Right ventricle myocardium inferior (tissue), 1 donor: ENCODE results near the gene BPGM. TPM values are rescaled to one million over a fixed set of nuclear protein-coding genes. Genes with fewer than 3 reads are reported as not detected.
"Not testable (repeated sequence)": the region's sequence is repeated elsewhere in the genome, so short reads cannot be mapped to it uniquely, and the experiment has no call there.

Experiments used
- ATAC-seq: fragments of 200-7000 bp; cut with Tn5 transposase; one replicate; pipeline ENCODE4 v1.9.1; 2020; ENCODE audit warnings: mild to moderate bottlenecking, moderate library complexity
- DNase-seq: peaks from one replicate; pipeline ENCODE4 v3.0.0; 2021; ENCODE audit errors: missing footprints
- intact Hi-C: fragments of 100-400 bp; cut with DNase I; formaldehyde crosslinking; loops from one replicate; pipeline ENCODE4 v1.11.0; 2022
- total RNA-seq: library from RNA; stranded (reverse); fragmentation: NEBNext Ultra II Directional; extraction: Animal tissue kit (Norgen Biotek cat#: 25700); gene quantifications from one replicate; pipeline ENCODE4 v1.2.1, GENCODE V29; 2021
- donor health status: DM: no; HTN: yes; CAD: no; lungs with severe emphysema.

BPGM gene
- total RNA-seq, 1 donor from 2014 or later, result 14.0 TPM

DNA sequence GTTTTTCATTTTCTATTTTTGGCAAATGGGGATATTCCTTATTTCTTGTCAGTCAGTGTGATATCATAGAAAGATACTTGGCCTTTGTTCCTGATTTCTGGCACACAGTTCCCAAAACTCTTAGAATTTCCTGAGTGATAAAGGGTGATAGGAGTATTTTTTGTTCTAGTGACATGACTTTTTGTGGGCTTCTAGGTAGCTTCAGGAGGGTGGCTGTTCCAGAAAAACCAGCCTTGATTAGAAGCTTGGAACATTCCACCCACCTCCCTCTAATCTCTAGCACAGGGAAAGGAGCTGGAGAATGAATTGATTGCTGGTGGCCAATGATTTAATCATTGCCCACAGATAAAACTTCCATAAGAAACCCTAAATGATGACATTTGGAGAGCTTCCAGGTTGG is 17.2 kb upstream of the BPGM start:
- no peak for DNase-seq
- intact Hi-C loops, result no loop called here
- ATAC-seq, result no peak

GRCh38 chr7:134630237-134630636 is 16.4 kb upstream of the BPGM start:
- intact Hi-C loops, result loop anchor here (5.0 kb wide), 1 partner anchor 317 kb away; no protein-coding TSS in a partner anchor
- no peak for ATAC-seq
- no peak for DNase-seq

GRCh38 chr7:134630893-134631292 is 15.8 kb upstream of the BPGM start:
- intact Hi-C loops, result loop anchor here (5.0 kb wide), 1 partner anchor 316 kb away; no protein-coding TSS in a partner anchor
- DNase-seq, result no peak
- no peak for ATAC-seq

DNA sequence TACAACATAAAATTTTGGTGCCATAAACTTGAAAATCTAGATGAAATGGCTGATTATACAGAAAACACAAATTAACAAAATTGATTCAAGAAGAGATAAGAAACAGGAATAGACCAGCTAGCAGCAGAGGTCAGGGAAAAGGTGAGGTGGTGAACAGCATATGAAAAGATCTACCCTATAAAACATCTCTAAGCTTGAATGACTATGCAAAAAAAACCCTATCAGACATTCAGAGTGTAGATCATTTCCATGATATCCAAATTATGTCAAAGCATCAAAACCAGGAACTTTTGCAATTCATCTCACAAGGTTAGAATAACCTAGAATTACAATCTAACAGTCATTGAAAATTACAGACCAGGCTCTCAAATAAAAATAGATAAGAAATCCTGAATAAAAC is 14.6 kb upstream of the BPGM start:
- no peak for DNase-seq
- intact Hi-C loops, result loop anchor here (5.0 kb wide), 1 partner anchor 315 kb away; no protein-coding TSS in a partner anchor
- ATAC-seq, result no peak

DNA sequence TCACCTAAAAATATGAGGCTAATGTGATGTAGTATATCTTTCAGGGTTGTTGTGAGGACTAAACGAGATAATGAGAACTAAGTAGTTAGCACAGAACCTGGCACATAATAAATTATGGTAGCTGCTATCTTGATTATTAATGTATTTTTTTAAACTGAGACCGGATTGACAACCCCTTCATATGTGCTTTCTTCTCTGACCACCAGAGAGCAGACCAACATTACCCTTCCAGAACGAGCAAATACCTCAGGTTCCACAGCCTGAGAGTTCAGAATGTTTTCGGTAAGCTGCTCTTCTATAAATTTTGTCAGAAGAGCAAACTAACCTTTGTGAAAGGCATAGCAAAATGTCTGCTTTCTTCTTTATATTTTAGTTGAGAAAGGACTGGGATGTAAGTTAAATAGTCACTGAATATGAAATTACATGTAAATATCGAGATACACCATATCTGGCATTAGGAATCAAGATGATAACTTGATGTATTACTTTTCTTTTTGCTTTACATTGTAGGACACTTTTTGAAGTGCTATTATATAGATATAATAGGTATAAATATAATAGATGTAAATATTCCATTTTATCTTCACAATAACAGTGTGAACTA is 13.6 kb upstream of the BPGM start:
- intact Hi-C loops, result loop anchor here (5.0 kb wide), 1 partner anchor 314 kb away; no protein-coding TSS in a partner anchor
- no peak for DNase-seq
- no peak for ATAC-seq

- DNase-seq (no peak), ATAC-seq (no peak)
- intact Hi-C loops, result no loop called here
These were observed 10.6 kb upstream of the BPGM start for GRCh38 chr7:134636008-134636449.

- intact Hi-C loops, result no loop called here
- ATAC-seq (no peak), DNase-seq (no peak)
These were observed 9.2 kb upstream of the BPGM start for GRCh38 chr7:134637441-134637840.

DNA sequence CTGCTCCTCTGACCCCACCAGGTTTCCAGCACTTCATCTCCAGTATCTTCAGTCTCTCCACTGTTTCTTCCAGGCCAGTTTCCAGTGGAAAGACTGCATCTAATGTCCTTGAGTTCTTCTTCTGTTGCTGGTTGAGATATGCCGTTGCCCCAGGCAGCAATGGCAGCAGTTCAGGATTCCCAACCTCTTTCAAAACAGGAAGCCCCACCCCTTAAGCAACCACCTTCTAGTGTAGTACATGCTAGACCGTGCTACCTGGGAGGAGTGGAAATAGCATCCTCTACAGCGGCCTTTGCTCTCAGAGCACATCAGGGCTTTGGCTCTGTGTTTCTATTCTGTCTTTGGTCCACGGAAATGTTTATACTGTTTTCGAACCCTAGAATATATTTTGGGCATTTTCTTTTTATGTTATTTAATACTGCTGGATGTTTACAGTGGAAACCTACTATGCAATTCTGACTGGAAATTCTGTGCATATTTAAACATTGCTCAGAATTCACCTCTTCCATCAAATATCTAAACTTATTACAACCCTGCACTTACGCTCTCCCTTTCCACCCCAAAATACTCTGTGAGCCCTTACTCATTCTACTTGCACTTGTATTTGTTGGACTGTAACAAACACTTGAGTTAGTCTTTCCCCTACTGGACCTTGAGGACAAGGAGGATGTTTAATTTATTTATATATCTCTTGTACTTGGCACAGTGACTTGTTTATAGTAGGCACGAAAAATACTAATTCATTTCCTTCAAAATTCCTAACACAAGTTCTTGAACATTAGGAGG is 8.5 kb upstream of the BPGM start:
- no peak for DNase-seq
- ATAC-seq, result no peak
- intact Hi-C loops, result no loop called here

- ATAC-seq (no peak), DNase-seq (no peak)
- intact Hi-C loops, result no loop called here
These were observed 7.6 kb upstream of the BPGM start for GRCh38 chr7:134639061-134639460.

DNA sequence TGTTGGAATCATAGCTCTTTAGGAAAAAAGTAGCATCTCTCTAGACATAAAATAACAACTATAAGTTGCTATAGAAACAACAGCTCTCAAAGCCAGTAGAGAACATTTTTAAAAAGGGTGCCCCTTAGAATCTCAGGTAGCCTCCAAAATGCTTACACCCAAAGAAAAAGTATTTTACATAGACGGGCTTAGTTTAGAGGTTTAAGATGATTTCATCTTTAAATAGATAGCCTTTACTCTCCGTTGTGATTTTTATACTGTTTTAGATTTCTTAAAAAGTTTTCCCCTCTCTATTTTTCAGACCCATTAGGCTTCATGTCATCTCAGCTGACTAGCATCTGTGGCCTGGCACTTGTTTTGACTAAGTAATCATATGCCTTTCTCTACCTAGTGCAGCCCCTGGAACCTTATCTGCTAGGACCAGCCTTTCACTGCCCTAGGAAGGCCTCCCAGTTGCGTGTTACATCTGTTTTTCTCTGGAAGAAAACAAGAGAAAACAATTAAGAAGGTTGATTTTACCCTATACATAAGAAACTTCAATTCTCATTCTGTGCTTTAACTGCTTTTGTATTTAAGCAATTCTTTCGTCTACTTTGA is 6.9 kb upstream of the BPGM start:
- ATAC-seq, result no peak
- intact Hi-C loops, result loop anchor here (10.0 kb wide), 1 partner anchor 535 kb away; the partner anchor contains the start of gene CYREN

GRCh38 chr7:134640842-134641715 is 5.6 kb upstream of the BPGM start:
- DNase-seq (no peak), ATAC-seq (no peak)
- intact Hi-C loops, result loop anchor here (10.0 kb wide), 1 partner anchor 534 kb away; the partner anchor contains the start of gene CYREN

More for the DNA sequence above, 6.9 kb upstream of the BPGM start:
- DNase-seq, result no peak

DNA sequence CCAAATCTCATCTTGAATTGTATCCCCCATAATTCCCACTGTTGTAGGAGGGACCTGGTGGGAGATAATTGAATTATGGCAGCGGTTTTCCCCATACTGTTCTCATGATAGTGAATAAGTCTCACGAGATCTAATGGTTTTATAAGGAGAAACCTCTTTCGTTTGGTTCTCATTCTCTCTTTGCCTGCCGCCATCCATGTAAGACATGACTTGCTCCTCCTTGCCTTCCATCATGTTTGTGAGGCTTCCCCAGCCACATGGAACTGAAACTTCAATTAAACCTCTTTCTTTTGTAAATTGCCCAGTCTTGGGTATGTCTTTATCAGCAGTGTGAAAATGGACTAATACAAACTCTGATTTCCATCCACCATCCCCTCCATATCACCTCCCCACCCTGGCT is 4.7 kb upstream of the BPGM start:
- ATAC-seq, DNase-seq: not testable (repeated sequence)
- intact Hi-C loops, result loop anchor here (10.0 kb wide), 1 partner anchor 533 kb away; the partner anchor contains the start of gene CYREN

GRCh38 chr7:134643131-134643530 is 3.5 kb upstream of the BPGM start:
- ATAC-seq (no peak), DNase-seq (no peak)
- intact Hi-C loops, result loop anchor here (10.0 kb wide), 1 partner anchor 532 kb away; the partner anchor contains the start of gene CYREN

DNA sequence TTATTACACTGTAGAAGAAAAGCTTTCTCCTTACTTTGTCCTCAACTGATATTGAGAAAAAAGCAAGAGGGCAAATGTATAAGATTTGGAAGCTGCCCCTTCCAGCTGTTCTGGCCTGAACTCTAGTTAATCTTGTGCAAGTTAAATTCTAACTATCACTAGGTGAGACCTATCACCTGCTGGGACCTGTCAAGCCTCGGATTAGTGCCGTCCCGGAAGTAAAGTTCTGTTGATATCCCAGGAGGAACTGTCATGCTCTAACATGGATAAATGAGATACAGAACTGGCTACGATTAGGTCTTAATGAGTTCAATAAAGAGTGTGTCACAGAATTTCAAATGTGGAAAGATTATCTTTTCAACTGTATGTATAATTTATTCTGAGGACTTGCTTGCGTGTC is 1.2 kb upstream of the BPGM start:
- intact Hi-C loops, result loop anchor here (10.0 kb wide), 1 partner anchor 529 kb away; the partner anchor contains the start of gene CYREN

DNA sequence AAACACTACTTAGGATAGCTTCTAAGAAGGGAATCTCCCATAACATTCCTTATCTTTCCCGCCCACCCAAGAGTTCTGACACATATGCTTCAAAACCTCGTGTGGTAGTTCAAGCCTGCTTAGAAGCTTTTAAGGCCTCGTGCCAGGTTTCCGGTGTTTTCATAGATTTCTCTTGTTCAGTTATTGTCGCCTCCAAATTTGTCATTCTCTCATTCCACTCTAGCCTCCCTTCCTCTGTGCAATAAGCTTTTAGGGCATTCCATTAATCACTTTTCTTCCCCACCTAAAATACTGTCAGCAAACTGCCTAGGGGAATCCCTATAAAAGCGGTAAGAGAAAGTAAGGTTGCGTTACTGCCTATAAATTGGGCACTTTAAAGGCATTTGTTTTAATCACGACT is 718 bp upstream of the BPGM start:
- no peak for DNase-seq

More for the DNA sequence above, 1.2 kb upstream of the BPGM start:
- DNase-seq, result no peak
- no peak for ATAC-seq

DNA sequence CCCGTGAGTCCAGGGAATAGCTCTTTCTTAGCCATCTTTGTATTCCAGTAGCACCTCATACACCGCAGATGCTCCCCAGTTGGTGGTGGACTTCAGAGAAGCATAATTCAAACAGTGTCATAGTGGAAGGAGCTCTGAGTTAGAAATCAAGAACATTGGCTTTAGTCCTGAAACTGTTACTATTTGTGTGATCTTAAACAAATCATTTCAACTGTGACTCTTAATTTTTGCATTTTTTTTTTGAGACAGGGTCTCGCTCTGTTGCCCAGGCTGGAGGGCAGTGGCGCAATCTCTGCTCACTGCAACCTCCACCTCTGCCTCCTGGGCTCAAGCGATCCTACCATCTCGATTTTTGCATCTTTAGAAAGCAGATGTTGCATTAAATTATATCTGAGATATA is 1.8 kb downstream of the BPGM start:
- intact Hi-C loops, result loop anchor here (10.0 kb wide), 1 partner anchor 526 kb away; the partner anchor contains the start of gene CYREN
- DNase-seq, result no peak
- no peak for ATAC-seq

More for the DNA sequence above, 718 bp upstream of the BPGM start:
- no peak for ATAC-seq
- intact Hi-C loops, result loop anchor here (10.0 kb wide), 1 partner anchor 529 kb away; the partner anchor contains the start of gene CYREN

- DNase-seq (no peak), ATAC-seq (no peak)
- intact Hi-C loops, result loop anchor here (10.0 kb wide), 1 partner anchor 526 kb away; the partner anchor contains the start of gene CYREN
These were observed 2.6 kb downstream of the BPGM start for GRCh38 chr7:134649226-134649775.

- ATAC-seq, result no peak
- intact Hi-C loops, result no loop called here
- no peak for DNase-seq
These were observed 5.3 kb downstream of the BPGM start for GRCh38 chr7:134651991-134652390.
